HG02885 (cell line): ENCODE results near the gene TGFBR1.

Experiments used
- ATAC-seq: cut with Tn5 transposase; IDR thresholded peaks from one replicate; pipeline ENCODE4 v1.9.1; 2021; ENCODE audit warnings: mild to moderate bottlenecking; ENCODE audit not compliant: unreplicated experiment, poor library complexity

TGFBR1 gene

DNA sequence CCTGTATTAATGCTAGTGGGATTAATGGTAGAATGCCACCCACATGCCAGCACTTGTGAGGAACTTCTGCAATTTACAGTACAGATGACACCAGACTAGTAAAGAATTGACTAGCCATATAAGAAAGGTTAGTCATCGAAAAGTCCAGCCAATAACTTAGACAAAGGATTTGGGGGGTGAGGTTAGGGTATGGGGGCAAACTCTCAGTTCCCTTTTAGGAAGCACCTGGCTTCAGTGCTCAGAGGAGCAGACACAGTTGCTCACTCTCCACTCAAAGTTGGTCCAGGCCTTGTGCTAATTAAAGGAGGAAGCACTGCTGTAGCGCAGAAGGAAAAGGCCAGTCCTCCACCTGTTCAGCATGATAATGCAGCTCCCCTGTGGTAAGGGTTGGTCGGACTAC, 25.2 kb downstream of the TGFBR1 start:
- ATAC-seq: peak; percentile 69

DNA sequence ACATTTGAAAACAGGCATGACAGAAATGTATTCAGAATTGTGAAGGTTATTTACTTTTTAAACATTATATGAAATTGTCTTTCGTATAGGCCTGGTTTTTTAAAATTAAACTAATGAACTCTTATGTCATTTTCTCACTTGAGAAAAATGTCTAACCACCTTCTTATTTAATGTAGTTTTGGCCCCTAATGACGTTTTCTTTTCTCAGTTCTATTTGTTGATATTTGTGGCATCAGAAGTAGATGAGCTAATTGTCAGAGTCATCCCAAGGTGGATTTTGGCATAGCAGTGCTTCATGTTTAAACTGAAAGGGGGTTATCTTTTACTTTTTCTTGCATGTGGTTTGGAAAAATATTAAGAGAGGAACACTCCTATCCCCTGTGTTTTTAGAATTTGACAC, 28.2 kb downstream of the TGFBR1 start:
- no peak for ATAC-seq

DNA sequence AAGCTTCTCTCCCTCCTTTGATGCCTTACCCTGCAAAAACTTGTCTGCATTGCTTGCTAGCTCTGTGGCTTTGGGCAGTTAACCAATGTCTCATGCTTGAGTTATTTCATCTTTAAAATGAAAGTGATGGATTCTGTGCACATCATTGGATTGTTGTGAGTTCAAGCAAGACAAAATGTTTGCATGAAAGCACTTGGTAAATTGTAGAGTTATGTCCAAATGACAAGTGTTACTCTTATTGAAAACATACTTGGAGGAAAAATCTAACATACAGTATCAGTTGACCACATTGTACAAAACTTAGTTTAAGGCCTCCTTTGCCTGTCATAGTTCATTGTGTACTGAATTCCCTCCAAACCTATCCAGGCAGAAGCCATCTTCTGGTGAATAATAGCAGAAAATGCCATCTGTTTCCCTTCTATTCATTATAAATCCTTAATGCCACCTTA, 30.0 kb downstream of the TGFBR1 start:
- peak; percentile 31 for ATAC-seq

DNA sequence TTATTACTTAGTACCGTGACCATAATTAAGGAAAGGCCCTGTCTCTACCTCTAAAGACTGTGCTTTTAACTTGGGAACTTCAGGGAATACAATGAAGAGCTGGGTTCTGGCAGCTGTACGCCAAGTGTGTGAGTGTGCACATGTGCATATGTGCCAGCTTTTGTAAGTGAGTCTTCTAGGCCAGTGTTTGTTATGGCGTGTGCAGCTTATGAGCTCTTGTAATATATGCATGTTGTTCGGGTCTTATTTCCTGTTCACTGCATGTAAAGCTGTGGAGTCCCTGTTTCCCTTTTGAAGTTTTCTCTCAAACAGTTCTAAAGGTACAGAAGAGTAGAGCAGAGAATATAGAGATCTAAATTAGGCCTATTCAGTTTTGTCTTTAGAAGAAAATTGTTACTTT, 30.5 kb downstream of the TGFBR1 start:
- ATAC-seq: no peak

GRCh38 chr9:99137225-99137624, 32.3 kb downstream of the TGFBR1 start:
- no peak for ATAC-seq

- ATAC-seq: no peak
These were observed 33.0 kb downstream of the TGFBR1 start for GRCh38 chr9:99137891-99138290.

- no peak for ATAC-seq
These were observed 33.7 kb downstream of the TGFBR1 start for GRCh38 chr9:99138424-99139284.

DNA sequence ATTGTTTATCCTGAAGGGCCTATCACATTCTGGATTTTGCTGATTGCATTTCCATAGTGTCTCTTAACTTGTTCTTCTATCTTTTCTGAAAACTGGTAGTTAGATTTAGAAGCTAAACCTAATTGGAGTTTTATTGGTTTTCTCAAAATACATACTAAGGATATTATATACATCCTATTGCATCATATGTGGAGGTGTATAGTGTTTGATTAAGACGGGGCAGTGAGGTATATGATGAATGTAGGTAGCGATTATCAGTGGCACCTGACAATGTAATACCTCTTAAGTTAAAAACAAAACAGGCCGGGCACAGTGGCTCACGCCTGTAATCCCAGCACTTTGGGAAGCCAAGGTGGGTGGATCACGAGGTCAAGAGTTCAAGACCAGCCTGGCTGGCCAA, 35.0 kb downstream of the TGFBR1 start:
- ATAC-seq: no peak

DNA sequence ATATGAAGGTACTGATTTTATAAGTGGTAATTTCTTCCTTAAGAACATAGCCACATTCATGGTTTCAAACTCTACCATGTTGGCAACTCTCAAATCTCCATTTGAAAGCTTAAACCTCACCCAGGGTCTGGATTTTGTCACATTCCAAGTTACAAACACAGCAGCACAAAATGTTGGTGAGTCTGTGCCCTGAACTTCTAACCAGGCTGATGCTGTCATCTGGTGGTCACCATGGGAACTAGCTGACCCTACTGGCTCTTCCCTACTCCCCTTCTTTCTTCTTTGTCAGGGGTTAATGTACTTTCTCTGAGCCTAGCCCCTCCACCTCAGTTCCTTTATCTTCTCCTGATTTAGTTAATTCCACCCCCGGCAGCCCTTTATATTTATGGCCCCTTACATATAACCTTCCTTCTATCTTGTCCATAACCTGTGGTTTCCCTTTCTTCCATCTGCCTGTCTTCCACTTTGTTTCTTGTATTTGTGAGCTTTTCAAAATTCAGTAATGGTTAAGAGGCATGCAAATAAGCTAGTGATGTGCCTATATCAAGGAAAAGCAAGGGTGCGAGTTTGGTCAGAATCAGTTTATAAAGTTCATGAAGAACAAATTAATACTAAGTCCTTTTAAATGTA, 35.9 kb downstream of the TGFBR1 start:
- peak; percentile 65 for ATAC-seq

- ATAC-seq: no peak
These were observed 36.9 kb downstream of the TGFBR1 start for GRCh38 chr9:99141849-99142248.

- no peak for ATAC-seq
These were observed 37.4 kb downstream of the TGFBR1 start for GRCh38 chr9:99142275-99142674.

DNA sequence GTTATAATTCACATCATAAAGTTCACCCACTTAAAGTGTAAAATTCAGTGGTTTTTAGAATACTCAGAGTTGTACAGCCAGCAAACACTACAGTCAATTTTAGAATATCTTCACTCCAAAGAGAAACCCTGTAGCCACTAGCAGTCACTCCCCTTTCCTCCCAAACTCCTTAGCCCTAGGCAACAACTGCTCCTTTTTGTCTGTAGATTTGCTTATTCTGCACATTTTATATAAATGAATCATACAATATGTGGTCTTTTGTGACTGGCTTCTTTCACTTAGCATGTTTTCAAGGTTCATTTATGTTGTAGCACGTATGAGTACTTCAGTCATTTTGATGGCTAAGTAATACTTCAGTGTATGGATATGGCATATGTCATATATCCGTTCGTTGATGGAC, 38.7 kb downstream of the TGFBR1 start:
- no peak for ATAC-seq

GRCh38 chr9:99144966-99145365, 40.1 kb downstream of the TGFBR1 start:
- ATAC-seq: no peak

- ATAC-seq: no peak
These were observed 41.7 kb downstream of the TGFBR1 start for GRCh38 chr9:99146574-99146973.

DNA sequence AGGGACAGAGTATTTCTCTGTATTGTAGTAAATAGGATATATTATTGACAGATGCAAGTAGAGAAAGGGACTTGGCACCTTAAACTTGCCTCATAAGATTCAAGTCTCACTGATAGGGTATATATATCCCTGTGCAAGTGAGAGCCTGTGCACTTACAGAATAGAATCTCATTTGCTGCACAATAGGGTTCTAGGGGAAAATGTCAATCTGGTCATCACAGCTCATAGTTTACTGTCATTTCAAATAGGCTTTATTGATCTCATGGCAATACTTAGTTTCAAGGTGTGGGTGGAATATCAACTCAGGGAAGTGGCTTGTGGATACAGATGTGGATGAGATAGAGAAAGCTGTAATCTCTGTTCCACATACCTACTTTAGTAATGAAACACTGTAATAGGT, 42.3 kb downstream of the TGFBR1 start:
- no peak for ATAC-seq

GRCh38 chr9:99150451-99151171, 45.7 kb downstream of the TGFBR1 start:
- no peak for ATAC-seq

DNA sequence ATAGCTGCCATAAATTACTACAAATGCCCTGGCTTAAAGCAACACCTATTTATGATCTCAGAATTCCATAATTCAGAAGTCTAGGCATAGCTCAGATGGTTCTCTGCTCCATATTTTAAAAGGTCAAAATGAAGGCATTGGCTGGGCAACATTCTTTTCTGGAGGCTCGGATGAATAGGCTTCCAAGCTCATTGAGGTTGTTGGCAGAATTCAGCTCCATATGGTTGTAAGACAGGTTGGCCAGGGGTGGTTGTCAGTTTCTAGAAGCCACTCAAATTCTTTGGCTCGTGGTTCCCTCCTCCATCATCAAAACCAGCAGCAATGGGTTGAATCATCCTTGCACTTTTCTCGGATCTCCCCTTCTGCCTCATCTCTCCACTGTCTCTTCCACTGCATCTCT, 49.4 kb downstream of the TGFBR1 start:
- no peak for ATAC-seq

DNA sequence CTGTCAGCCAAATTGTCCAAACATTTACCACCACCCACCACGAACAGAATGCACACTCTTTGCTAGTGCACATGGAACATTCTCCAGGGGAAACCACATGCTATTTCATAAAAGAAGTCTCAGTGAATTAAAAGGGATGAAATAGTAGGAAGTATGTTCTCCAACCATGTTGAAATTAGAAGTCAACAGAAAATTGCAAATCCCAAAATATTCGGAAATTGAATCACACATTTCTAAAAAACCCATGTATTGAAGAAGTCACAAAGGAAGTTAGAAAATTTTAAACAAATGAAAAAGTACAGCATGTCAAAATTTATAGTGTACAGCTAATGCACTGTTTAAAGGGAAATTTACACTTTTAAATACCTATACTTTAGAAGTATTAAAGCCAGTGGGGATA, 50.8 kb downstream of the TGFBR1 start:
- no peak for ATAC-seq

DNA sequence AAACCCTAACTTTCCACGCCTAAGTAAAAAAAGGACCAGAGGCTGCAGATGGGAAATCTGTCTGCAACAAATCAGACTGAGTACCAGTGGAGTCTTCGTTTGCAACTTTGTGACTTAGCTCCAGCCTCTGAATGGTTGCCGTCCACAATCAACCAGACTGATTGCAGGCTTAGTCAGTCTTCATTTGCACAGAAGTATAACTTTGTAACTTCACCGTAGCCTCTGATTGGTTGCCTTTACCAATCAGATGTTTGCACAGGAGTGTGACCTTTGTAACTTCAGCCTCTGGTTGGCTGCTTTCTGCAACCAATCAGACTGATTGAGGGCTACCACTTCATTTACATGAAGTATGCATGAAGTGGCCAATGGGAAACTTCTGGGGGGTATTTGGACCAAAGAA, 53.7 kb downstream of the TGFBR1 start:
- no peak for ATAC-seq

GRCh38 chr9:99160173-99160572, 55.3 kb downstream of the TGFBR1 start:
- no peak for ATAC-seq

- ATAC-seq: no peak
These were observed 57.9 kb downstream of the TGFBR1 start for GRCh38 chr9:99162759-99163364.
